Thymus (tissue), 11 donors: ENCODE data around the gene BUD13. TPM values are rescaled to one million over a fixed set of nuclear protein-coding genes. Genes with fewer than 3 reads are reported as not detected.
A peak's percentile ranks its signal among the peaks of the same experiment; 100 is the strongest.

Experiments used
- DNase-seq, 9 donors: peaks; one replicate each; pipeline ENCODE4 v3.0.0-alpha.2; 2013; ENCODE audit warnings: low spot score in 9 of 9, low read depth in 6 of 9, missing footprints in 1 of 9
- H3K27ac ChIP-seq, 2 donors: one replicate each; pipeline ENCODE4 v1.5.1; 2013; ENCODE audit warnings: control low read depth in 1 of 2, low read depth in 1 of 2, low read length in 1 of 2, mild to moderate bottlenecking in 1 of 2, moderate library complexity in 1 of 2
- H3K27me3 ChIP-seq, 2 donors: one replicate each; pipeline ENCODE4 v1.5.1; 2013; ENCODE audit warnings: low read length in 1 of 2; ENCODE audit not compliant: control insufficient read depth in 2 of 2, insufficient read depth in 1 of 2
- H3K36me3 ChIP-seq, 2 donors: one replicate each; pipeline ENCODE4 v1.5.1; 2013; ENCODE audit warnings: low read length in 1 of 2, mild to moderate bottlenecking in 1 of 2, moderate library complexity in 1 of 2; ENCODE audit not compliant: control insufficient read depth in 2 of 2, insufficient read depth in 2 of 2
- H3K4me1 ChIP-seq, 2 donors: one replicate each; pipeline ENCODE4 v1.5.1; 2013; ENCODE audit warnings: low read length in 2 of 2; ENCODE audit not compliant: control insufficient read depth in 2 of 2, insufficient read depth in 2 of 2
- H3K4me3 ChIP-seq, 2 donors: one replicate each; pipeline ENCODE4 v1.5.1; 2013; ENCODE audit warnings: low read length in 2 of 2, control low read depth in 1 of 2, mild to moderate bottlenecking in 1 of 2
- H3K9me3 ChIP-seq, 2 donors: one replicate each; pipeline ENCODE4 v1.5.1; 2013; ENCODE audit warnings: low read length in 1 of 2, mild to moderate bottlenecking in 1 of 2; ENCODE audit not compliant: control insufficient read depth in 2 of 2, insufficient read depth in 1 of 2
- WGBS: extraction: QIAGEN DNeasy Blood & Tissue Kit; methylation state at CpG from one replicate; pipeline ENCODE4 v1.1.7; 2013; 5-methylcytosine and 5-hydroxymethylcytosine counted together
- polyA plus RNA-seq: library from polyadenylated mRNA; stranded (reverse); fragments of 200-250 nt; gene quantifications from one replicate; pipeline ENCODE4 v1.2.3, GENCODE V29; 2013
- total RNA-seq: library from RNA; stranded (reverse); fragments of 120-200 nt; gene quantifications from one replicate; pipeline ENCODE4 v1.2.4, GENCODE V29; 2013
- donor health status: healthy.

BUD13 gene
- total and polyA plus RNA-seq, 2 donors: 18.1 to 36.9 TPM

DNA sequence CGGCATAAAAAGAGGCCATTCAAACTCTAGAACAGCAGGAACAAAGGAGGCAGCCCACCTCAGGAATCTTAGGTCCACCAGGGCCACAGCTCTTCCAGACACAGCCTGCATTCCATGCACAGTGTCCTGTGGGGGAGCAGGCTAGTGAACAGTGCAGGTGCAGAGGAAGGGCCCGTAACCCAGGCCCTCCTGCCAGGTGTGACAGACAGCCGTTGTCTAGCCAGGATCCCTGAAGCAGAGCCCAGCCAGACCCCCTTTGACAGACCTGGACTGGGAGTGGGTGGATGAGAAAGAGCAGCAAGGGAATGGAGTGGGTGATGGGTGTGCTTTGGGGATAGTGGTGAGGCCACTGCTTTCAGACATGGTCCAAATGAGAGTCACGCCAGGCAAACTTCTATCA lies 16.2 kb upstream of the BUD13 start:
- no peak for DNase-seq
- peaks cover 15% of the 10 kb centered on the region in 2 donors for H3K4me1 ChIP-seq
- H3K27ac ChIP-seq: no peak overlapping the region
- H3K9me3 ChIP-seq: no peaks in the 10 kb centered on the region
- H3K36me3 ChIP-seq: peaks cover 23 to 26% of the 10 kb centered on the region in 2 donors
- H3K27me3 ChIP-seq: peaks cover 0 to 16% of the 10 kb centered on the region in 2 donors
- no peak overlapping the region for H3K4me3 ChIP-seq
- WGBS: 94% methylated on average over 4 of the region's 4 CpGs

DNA sequence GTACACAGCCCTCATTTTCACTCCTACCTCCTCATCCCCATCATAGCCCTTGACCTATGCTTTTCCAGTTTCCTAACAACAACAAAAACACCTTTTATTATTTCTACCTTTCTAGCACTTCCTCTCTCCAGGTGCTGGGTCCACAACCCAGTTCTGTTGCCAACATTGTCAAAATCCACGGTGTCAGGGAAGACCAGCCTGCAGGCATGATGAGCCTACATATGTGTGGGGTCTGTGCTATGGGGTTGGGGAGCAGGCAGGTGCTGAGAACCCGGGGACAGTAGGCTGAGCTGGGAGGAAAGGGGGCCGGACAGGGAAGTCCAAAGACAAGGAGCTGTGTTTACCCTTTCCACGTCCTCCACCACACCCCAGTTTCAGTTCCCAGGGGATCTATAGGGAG lies 15.7 kb upstream of the BUD13 start:
- peaks cover 0 to 16% of the 10 kb centered on the region in 2 donors for H3K27me3 ChIP-seq
- H3K27ac ChIP-seq: no peak overlapping the region
- 84% methylated on average over 4 of the region's 4 CpGs for WGBS
- H3K4me1 ChIP-seq: peaks cover 15% of the 10 kb centered on the region in 2 donors
- no peaks in the 10 kb centered on the region for H3K9me3 ChIP-seq
- no peak for DNase-seq
- H3K4me3 ChIP-seq: peak overlapping the region; percentile 73 to 92
- H3K36me3 ChIP-seq: peaks cover 25 to 30% of the 10 kb centered on the region in 2 donors

DNA sequence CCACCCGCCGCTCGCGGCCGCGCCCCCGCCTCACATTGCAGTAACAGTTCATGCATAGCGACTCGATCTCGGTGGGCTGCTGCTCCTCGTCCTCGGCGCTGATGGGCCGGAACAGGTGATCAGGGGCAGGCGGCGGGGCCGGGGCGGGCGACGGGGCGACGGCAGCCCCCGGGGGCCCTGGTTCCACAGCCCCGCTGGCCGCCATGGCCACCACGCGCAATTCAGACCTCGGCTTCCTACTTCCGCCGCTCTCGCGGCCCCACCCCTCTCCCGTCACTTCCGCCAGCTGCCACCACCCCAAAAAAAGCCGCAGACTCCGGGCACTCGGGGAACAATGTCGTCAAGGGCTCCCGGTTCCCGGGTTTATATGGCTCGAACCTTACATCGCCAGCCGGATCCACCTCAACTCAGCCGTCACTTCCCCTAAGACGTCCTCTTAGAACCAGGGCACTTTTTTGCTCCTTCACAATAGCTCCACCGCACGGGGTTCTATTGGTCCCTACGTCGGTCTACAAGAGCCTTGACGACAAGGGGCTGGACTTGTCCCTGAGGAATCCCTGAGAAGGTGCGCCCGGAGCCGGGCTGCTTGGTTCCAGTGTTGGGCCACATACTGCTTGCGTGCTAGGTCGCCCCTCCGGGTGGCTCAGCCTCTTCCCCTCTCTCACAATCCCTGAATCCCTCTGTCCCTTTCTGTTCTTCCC lies 15.1 kb upstream of the BUD13 start, which contains the start of gene ZPR1:
ZPR1 (minus strand) TSS at position 238 of the 701 bp plus-strand sequence; CDS start at position 205, 33 bp downstream.
- peak; percentile 50 to 86 (median 68) for DNase-seq
- peak within 1 kb of the TSS; percentile 73 to 92 for H3K4me3 ChIP-seq
- 2% methylated on average over 56 of the region's 56 CpGs for WGBS
- no peaks in the 10 kb centered on the region for H3K9me3 ChIP-seq
- H3K27ac ChIP-seq: peak within 1 kb of the TSS; percentile 53 to 78
- H3K4me1 ChIP-seq: peaks cover 15% of the 10 kb centered on the region in 2 donors
- H3K27me3 ChIP-seq: peaks cover 0 to 16% of the 10 kb centered on the region in 2 donors
- H3K36me3 ChIP-seq: peaks cover 28 to 36% of the 10 kb centered on the region in 2 donors

DNA sequence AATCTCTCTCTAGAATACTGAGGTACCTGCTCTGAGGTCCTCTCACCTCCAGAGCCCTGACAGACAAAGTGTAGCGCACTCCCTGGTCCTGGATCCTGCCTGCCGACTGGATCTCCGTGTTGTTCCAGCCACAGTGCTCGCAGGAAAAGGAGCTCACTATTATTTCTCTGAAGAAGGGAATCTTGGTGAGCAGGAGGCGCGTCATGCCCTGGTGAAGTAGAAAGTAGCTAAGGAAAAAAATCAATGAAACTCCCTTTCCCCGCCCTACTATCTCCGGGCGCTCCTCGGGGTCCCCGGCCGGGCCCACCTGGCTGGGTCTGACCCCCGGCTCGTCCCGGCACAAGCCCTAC lies 14.6 kb upstream of the BUD13 start:
- no peak for DNase-seq
- peaks cover 28 to 42% of the 10 kb centered on the region in 2 donors for H3K36me3 ChIP-seq
- H3K4me3 ChIP-seq: peak overlapping the region; percentile 73 to 92
- H3K9me3 ChIP-seq: no peaks in the 10 kb centered on the region
- H3K27me3 ChIP-seq: peaks cover 0 to 16% of the 10 kb centered on the region in 2 donors
- H3K27ac ChIP-seq: peak overlapping the region in 1 of 2 donors; percentile 78
- WGBS: under 1% methylated on average over 15 of the region's 15 CpGs
- peaks cover 15% of the 10 kb centered on the region in 2 donors for H3K4me1 ChIP-seq

DNA sequence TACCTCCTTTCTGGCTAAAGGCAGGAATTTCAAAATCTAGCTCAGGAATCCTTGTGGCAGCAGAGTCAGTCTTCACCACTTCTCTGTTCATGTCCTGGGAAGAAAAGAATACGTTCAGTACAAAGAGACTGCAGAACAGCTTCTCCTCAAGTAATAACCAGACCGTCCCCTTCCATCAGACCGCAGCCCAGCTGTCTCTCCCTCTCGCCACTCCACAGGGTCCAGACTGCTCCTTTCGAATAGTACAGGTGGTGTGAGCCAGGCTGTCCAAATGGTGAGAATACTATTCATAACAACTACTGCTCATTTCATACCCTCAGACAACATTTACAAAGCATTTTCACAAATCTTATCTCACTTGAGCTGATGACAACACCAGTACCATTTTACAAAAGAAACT lies 14.2 kb upstream of the BUD13 start:
- DNase-seq: no peak
- 88% methylated on average over 5 of the region's 5 CpGs for WGBS
- H3K4me3 ChIP-seq: peak overlapping the region; percentile 73 to 92
- no peaks in the 10 kb centered on the region for H3K9me3 ChIP-seq
- H3K36me3 ChIP-seq: peaks cover 30 to 45% of the 10 kb centered on the region in 2 donors
- H3K27me3 ChIP-seq: peaks cover 0 to 16% of the 10 kb centered on the region in 2 donors
- H3K4me1 ChIP-seq: peaks cover 15% of the 10 kb centered on the region in 2 donors
- no peak overlapping the region for H3K27ac ChIP-seq

DNA sequence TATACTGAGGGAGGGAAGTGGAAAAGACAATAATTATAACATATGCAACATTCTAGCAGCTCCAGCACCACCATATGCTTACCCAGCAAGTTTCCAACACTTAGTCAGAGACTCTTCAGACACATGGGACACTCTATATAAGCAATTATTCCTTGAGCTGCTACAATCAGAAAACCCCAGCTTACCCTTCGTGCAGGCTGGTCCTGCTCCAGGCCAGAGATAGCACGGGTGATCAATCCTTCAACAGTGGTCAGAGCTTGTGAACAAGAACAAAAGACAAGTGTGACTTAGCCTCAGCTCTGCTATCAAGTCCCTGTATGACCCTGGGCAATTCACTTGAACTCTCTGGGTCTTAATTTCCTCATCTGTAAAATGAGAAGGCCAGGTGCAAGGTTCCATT lies 13.5 kb upstream of the BUD13 start:
- Histone ChIP-seq H3K36me3 (peaks cover 32 to 49% of the 10 kb centered on the region in 2 donors), H3K27me3 (peaks cover 0 to 16% of the 10 kb centered on the region in 2 donors), H3K27ac (no peak overlapping the region), H3K4me3 (no peak overlapping the region), H3K9me3 (no peaks in the 10 kb centered on the region), H3K4me1 (peaks cover 12 to 15% of the 10 kb centered on the region in 2 donors)
- WGBS: 98% methylated on average over 2 of the region's 2 CpGs
- DNase-seq: no peak

DNA sequence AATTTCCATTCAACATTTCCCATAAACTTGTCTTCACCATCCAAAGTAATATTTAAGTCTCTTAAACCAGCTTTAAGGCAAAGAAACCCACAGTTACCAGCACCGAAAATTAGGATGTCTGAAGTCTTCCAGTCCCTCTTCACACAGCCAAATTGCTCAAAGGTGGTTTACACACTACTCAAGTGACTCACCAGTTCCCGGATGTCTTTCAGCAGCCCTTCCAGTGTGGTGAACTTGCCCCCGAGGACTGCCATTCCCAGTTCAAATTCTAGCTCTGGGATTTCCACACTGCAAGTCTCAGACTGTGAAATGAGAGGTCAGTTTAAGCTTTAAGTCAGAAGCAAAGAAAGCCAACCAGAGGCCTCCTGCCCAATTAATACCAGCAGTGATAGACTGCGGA lies 9.9 kb upstream of the BUD13 start:
- WGBS: 97% methylated on average over 4 of the region's 4 CpGs
- peaks cover 52 to 79% of the 10 kb centered on the region in 2 donors for H3K36me3 ChIP-seq

DNA sequence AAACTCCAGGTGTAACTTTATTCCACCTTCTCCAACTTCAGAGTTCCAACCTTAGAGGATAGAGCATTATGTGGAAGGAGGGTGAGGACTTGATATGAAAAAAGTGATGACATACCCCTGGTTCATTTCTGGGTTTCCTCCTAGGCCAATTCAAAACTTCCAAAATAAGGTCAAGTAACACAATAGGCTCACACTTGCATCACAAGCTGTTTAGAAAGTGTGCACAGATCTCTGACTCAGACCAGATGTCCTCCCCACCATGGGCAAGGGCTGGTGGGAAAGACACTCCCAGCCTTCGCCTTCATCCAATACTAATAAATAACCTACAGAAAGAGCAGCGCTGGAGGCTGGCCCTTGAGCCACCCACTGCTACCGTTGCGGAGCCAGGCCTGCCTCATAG lies 5.8 kb upstream of the BUD13 start:
- H3K36me3 ChIP-seq: peaks cover 29 to 58% of the 10 kb centered on the region in 2 donors
- no peak overlapping the region for H3K27ac ChIP-seq
- DNase-seq: no peak
- H3K4me1 ChIP-seq: peaks cover 3 to 8% of the 10 kb centered on the region in 2 donors
- H3K27me3 ChIP-seq: no peaks in the 10 kb centered on the region
- no peaks in the 10 kb centered on the region for H3K9me3 ChIP-seq
- H3K4me3 ChIP-seq: no peak overlapping the region
- 98% methylated on average over 4 of the region's 4 CpGs for WGBS

More for the DNA sequence above, 9.9 kb upstream of the BUD13 start:
- H3K9me3 ChIP-seq: no peaks in the 10 kb centered on the region
- no peak overlapping the region for H3K4me3 ChIP-seq
- H3K27ac ChIP-seq: no peak overlapping the region
- no peaks in the 10 kb centered on the region for H3K27me3 ChIP-seq
- DNase-seq: no peak
- peaks cover 3 to 7% of the 10 kb centered on the region in 2 donors for H3K4me1 ChIP-seq

DNA sequence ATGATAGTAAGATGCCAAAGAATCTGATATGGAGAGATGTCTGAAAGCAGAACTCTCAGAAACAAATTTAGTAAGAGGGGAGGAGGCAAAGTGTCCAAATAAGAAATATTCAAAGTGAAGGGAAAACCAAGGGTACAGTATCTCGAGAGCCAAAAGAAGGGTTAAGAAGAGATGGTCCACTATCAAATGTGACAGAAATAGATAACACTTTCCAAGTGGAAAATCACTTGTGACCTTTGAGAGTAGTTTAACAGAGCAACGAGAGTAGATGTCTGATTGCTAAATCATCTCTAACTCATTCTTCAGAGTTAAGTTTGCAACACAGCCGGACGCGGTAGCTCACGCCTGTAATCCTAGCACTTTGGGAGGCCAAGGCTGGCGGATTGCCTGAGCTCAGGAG lies 4.3 kb upstream of the BUD13 start:
- Histone ChIP-seq H3K27ac (no peak overlapping the region), H3K4me3 (no peak overlapping the region), H3K36me3 (peaks cover 25 to 45% of the 10 kb centered on the region in 2 donors), H3K4me1 (peaks cover 5 to 15% of the 10 kb centered on the region in 2 donors), H3K9me3 (no peaks in the 10 kb centered on the region), H3K27me3 (no peaks in the 10 kb centered on the region)
- DNase-seq: no peak
- 97% methylated on average over 7 of the region's 7 CpGs for WGBS
